Panc1 (cell line): ENCODE measurements around the gene MTFR1L.

Experiments
- CTCF ChIP-seq: fragments of 450-650 bp; IDR thresholded peaks from 2 replicates; pipeline ENCODE4 v1.5.1; 2017; ENCODE audit warnings: mild to moderate bottlenecking
- POLR2AphosphoS5 ChIP-seq: IDR thresholded peaks from 2 replicates; pipeline ENCODE4 v1.6.1; 2012; ENCODE audit warnings: mild to moderate bottlenecking, low read depth, low read length, moderate library complexity
- REST ChIP-seq, 2 experiments: IDR thresholded peaks; 2 replicates each; pipeline ENCODE4 v1.6.1; 2011 to 2012; ENCODE audit warnings: low read depth in 2 of 2, control low read depth in 1 of 2, low read length in 1 of 2, mild to moderate bottlenecking in 1 of 2, moderate library complexity in 1 of 2; ENCODE audit not compliant: insufficient read depth in 1 of 2

- TF ChIP-seq CTCF = no peak
- TF ChIP-seq REST (IDR thresholded peaks at IDR 0.05; ENCODE audit: insufficient read depth in 1 of 2, low read depth in 2 of 2, low read length in 1 of 2) = no peak
- no peak for TF ChIP-seq POLR2AphosphoS5
These were observed 5.1 kb upstream of the MTFR1L start for GRCh38 chr1:25814549-25815087.
